GM23338 (cell line): ENCODE results near the gene EXOC4. TPM values are rescaled to one million over a fixed set of nuclear protein-coding genes. Genes with fewer than 3 reads are reported as not detected.

ENCODE experiments used
- ATAC-seq: fragments of 200-7000 bp; cut with Tn5 transposase; 3 replicates; pipeline ENCODE4 v1.9.1; 2020
- DNase-seq: peaks from one replicate; pipeline ENCODE4 v3.0.0-alpha.2; 2015; ENCODE audit warnings: low spot score
- H2AFZ ChIP-seq: fragments of 200-600 bp; sonication (generic); 2 replicates; pipeline ENCODE4 v1.8.0; 2016; ENCODE audit warnings: antibody characterized with exemption, mild to moderate bottlenecking, moderate library complexity
- H3F3A ChIP-seq: fragments of 200-600 bp; sonication (generic); replicated peaks from 2 replicates; pipeline ENCODE4 v1.8.0; 2017; ENCODE audit warnings: antibody characterized with exemption, mixed run types, low read depth
- H3K27ac ChIP-seq: fragments of 200-600 bp; sonication (generic); 2 replicates; pipeline ENCODE4 v1.6.1; 2016; ENCODE audit warnings: low read depth
- H3K27me3 ChIP-seq: fragments of 200-600 bp; sonication (generic); 2 replicates; pipeline ENCODE4 v1.8.0; 2016; ENCODE audit warnings: mild to moderate bottlenecking, mixed run types, moderate library complexity; ENCODE audit not compliant: insufficient read depth
- H3K36me3 ChIP-seq: fragments of 200-600 bp; sonication (generic); 2 replicates; pipeline ENCODE4 v1.8.0; 2016; ENCODE audit warnings: mild to moderate bottlenecking; ENCODE audit not compliant: insufficient read depth
- H3K4me1 ChIP-seq: fragments of 200-600 bp; sonication (generic); 2 replicates; pipeline ENCODE4 v1.8.0; 2016; ENCODE audit warnings: mild to moderate bottlenecking, moderate library complexity; ENCODE audit not compliant: insufficient read depth
- H3K4me2 ChIP-seq: fragments of 200-600 bp; sonication (generic); 2 replicates; pipeline ENCODE4 v1.7.1; 2017; ENCODE audit warnings: mixed run types
- H3K4me3 ChIP-seq: fragments of 200-600 bp; sonication (generic); 2 replicates; pipeline ENCODE4 v1.6.1; 2016; ENCODE audit warnings: mixed run types
- H3K79me2 ChIP-seq: fragments of 200-600 bp; sonication (generic); replicated peaks from 2 replicates; pipeline ENCODE4 v1.8.0; 2017; ENCODE audit warnings: mild to moderate bottlenecking; ENCODE audit not compliant: insufficient read depth
- H3K9me2 ChIP-seq: fragments of 200-600 bp; sonication (generic); 2 replicates; pipeline ENCODE4 v1.8.0; 2017; ENCODE audit not compliant: insufficient read depth
- H4K20me1 ChIP-seq: fragments of 200-600 bp; sonication (generic); replicated peaks from 2 replicates; pipeline ENCODE4 v1.8.0; 2017; ENCODE audit warnings: mild to moderate bottlenecking; ENCODE audit not compliant: insufficient read depth
- H3K27ac Mint-ChIP-seq: 2 replicates; pipeline ENCODE4 v1.8.0; 2020; ENCODE audit warnings: inconsistent platforms, mild to moderate bottlenecking, moderate library complexity, mixed read lengths
- H3K27me3 Mint-ChIP-seq: 3 replicates; pipeline ENCODE4 v1.8.0; 2022; ENCODE audit warnings: low read depth, mild to moderate bottlenecking, moderate library complexity, mixed read lengths, inconsistent platforms; ENCODE audit not compliant: insufficient read depth, poor library complexity
- H3K36me3 Mint-ChIP-seq: 3 replicates; pipeline ENCODE4 v1.8.0; 2021; ENCODE audit warnings: low read depth, mild to moderate bottlenecking, inconsistent platforms, moderate library complexity, mixed read lengths
- H3K4me1 Mint-ChIP-seq: 3 replicates; pipeline ENCODE4 v1.8.0; 2020; ENCODE audit warnings: mild to moderate bottlenecking, inconsistent platforms, mixed read lengths
- H3K4me3 Mint-ChIP-seq: 3 replicates; pipeline ENCODE4 v1.8.0; 2021; ENCODE audit warnings: moderate library complexity, mild to moderate bottlenecking, inconsistent platforms, mixed read lengths
- H3K9me3 Mint-ChIP-seq: 3 replicates; pipeline ENCODE4 v1.8.0; 2020; ENCODE audit warnings: moderate library complexity, mild to moderate bottlenecking, inconsistent platforms, mixed read lengths
- EZH2 ChIP-seq: fragments of 200-600 bp; sonication (generic); IDR thresholded peaks from one replicate; pipeline ENCODE4 v1.8.0; 2017; ENCODE audit warnings: antibody characterized with exemption, mild to moderate bottlenecking, low read depth; ENCODE audit not compliant: unreplicated experiment
- POLR2AphosphoS5 ChIP-seq: IDR thresholded peaks from 2 replicates; pipeline ENCODE4 v1.6.1; 2016; ENCODE audit warnings: antibody characterized with exemption, low read depth
- polyA plus RNA-seq: library from polyadenylated mRNA; unstranded; fragments of >200 nt; fragmentation: Nextera tagmentation; extraction: Ambion mirVana; gene quantifications from 2 replicates; pipeline ENCODE4 v1.2.1, GENCODE V29; 2016
- total RNA-seq: library from RNA; depleted of rRNA; stranded (reverse); fragments of >200 nt; shearing (Covaris generic); gene quantifications from 2 replicates; pipeline ENCODE4 v1.2.3, GENCODE V29; 2014
- TF ChIP-seq, protein P1 (sequence below): IDR thresholded peaks from 2 replicates; pipeline ENCODE4 v1.6.1; 2016; ENCODE audit warnings: antibody characterized with exemption
- TF ChIP-seq, protein P2 (sequence below): IDR thresholded peaks from one replicate; pipeline ENCODE4 v1.6.1; 2018; ENCODE audit warnings: antibody characterized with exemption; ENCODE audit not compliant: unreplicated experiment
- TF ChIP-seq, protein P3 (sequence below): fragments of 250-450 bp; sonication (Bioruptor Pico); IDR thresholded peaks from 2 replicates; pipeline ENCODE4 v1.5.0; 2020; ENCODE audit warnings: mild to moderate bottlenecking, moderate library complexity

The EXOC4 gene
- total and polyA plus RNA-seq, 2 experiments from 2014 or later: 37.5 to 52.7 TPM

DNA sequence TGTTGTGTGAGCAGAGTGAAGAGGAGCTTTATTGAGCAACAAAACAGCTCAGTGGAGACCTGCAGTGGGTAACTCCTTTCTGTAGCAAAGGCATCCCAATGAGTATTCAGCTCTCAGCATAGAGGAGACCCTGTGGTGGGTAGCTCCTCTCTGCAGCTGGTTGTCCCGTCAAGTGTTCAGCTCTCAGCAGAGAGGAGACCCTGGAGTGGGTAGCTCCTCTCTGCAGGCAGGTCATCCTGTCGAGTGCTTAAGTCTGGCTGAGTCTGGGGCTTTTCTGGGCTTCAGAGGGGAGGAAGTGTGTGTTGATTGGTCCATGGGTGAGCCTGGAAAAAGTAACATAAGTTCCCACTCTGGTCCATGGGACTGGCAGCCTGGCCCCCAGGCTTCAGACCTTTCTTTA is 702.3 kb downstream of the EXOC4 start:
- H3K79me2 ChIP-seq: no peaks in the 10 kb centered on the region
- no peak for ATAC-seq
- Mint-ChIP-seq H3K27me3 (no peaks in the 10 kb centered on the region), H3K4me3 (no peak overlapping the region), H3K4me1 (peaks cover 23% of the 10 kb centered on the region; the same call in 2 of the 3 replicates), H3K9me3 (peaks cover 28% of the 10 kb centered on the region), H3K27ac (no peak overlapping the region), H3K36me3 (peaks cover 28% of the 10 kb centered on the region)
- no peaks in the 10 kb centered on the region for H3K36me3 ChIP-seq
- no peaks in the 10 kb centered on the region for H3F3A ChIP-seq
- TF ChIP-seq, protein P1, sequence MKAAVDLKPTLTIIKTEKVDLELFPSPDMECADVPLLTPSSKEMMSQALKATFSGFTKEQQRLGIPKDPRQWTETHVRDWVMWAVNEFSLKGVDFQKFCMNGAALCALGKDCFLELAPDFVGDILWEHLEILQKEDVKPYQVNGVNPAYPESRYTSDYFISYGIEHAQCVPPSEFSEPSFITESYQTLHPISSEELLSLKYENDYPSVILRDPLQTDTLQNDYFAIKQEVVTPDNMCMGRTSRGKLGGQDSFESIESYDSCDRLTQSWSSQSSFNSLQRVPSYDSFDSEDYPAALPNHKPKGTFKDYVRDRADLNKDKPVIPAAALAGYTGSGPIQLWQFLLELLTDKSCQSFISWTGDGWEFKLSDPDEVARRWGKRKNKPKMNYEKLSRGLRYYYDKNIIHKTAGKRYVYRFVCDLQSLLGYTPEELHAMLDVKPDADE: no peak
- TF ChIP-seq POLR2AphosphoS5: no peak
- TF ChIP-seq, protein P2, sequence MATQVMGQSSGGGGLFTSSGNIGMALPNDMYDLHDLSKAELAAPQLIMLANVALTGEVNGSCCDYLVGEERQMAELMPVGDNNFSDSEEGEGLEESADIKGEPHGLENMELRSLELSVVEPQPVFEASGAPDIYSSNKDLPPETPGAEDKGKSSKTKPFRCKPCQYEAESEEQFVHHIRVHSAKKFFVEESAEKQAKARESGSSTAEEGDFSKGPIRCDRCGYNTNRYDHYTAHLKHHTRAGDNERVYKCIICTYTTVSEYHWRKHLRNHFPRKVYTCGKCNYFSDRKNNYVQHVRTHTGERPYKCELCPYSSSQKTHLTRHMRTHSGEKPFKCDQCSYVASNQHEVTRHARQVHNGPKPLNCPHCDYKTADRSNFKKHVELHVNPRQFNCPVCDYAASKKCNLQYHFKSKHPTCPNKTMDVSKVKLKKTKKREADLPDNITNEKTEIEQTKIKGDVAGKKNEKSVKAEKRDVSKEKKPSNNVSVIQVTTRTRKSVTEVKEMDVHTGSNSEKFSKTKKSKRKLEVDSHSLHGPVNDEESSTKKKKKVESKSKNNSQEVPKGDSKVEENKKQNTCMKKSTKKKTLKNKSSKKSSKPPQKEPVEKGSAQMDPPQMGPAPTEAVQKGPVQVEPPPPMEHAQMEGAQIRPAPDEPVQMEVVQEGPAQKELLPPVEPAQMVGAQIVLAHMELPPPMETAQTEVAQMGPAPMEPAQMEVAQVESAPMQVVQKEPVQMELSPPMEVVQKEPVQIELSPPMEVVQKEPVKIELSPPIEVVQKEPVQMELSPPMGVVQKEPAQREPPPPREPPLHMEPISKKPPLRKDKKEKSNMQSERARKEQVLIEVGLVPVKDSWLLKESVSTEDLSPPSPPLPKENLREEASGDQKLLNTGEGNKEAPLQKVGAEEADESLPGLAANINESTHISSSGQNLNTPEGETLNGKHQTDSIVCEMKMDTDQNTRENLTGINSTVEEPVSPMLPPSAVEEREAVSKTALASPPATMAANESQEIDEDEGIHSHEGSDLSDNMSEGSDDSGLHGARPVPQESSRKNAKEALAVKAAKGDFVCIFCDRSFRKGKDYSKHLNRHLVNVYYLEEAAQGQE: no peak
- TF ChIP-seq EZH2: no peak
- TF ChIP-seq, protein P3, sequence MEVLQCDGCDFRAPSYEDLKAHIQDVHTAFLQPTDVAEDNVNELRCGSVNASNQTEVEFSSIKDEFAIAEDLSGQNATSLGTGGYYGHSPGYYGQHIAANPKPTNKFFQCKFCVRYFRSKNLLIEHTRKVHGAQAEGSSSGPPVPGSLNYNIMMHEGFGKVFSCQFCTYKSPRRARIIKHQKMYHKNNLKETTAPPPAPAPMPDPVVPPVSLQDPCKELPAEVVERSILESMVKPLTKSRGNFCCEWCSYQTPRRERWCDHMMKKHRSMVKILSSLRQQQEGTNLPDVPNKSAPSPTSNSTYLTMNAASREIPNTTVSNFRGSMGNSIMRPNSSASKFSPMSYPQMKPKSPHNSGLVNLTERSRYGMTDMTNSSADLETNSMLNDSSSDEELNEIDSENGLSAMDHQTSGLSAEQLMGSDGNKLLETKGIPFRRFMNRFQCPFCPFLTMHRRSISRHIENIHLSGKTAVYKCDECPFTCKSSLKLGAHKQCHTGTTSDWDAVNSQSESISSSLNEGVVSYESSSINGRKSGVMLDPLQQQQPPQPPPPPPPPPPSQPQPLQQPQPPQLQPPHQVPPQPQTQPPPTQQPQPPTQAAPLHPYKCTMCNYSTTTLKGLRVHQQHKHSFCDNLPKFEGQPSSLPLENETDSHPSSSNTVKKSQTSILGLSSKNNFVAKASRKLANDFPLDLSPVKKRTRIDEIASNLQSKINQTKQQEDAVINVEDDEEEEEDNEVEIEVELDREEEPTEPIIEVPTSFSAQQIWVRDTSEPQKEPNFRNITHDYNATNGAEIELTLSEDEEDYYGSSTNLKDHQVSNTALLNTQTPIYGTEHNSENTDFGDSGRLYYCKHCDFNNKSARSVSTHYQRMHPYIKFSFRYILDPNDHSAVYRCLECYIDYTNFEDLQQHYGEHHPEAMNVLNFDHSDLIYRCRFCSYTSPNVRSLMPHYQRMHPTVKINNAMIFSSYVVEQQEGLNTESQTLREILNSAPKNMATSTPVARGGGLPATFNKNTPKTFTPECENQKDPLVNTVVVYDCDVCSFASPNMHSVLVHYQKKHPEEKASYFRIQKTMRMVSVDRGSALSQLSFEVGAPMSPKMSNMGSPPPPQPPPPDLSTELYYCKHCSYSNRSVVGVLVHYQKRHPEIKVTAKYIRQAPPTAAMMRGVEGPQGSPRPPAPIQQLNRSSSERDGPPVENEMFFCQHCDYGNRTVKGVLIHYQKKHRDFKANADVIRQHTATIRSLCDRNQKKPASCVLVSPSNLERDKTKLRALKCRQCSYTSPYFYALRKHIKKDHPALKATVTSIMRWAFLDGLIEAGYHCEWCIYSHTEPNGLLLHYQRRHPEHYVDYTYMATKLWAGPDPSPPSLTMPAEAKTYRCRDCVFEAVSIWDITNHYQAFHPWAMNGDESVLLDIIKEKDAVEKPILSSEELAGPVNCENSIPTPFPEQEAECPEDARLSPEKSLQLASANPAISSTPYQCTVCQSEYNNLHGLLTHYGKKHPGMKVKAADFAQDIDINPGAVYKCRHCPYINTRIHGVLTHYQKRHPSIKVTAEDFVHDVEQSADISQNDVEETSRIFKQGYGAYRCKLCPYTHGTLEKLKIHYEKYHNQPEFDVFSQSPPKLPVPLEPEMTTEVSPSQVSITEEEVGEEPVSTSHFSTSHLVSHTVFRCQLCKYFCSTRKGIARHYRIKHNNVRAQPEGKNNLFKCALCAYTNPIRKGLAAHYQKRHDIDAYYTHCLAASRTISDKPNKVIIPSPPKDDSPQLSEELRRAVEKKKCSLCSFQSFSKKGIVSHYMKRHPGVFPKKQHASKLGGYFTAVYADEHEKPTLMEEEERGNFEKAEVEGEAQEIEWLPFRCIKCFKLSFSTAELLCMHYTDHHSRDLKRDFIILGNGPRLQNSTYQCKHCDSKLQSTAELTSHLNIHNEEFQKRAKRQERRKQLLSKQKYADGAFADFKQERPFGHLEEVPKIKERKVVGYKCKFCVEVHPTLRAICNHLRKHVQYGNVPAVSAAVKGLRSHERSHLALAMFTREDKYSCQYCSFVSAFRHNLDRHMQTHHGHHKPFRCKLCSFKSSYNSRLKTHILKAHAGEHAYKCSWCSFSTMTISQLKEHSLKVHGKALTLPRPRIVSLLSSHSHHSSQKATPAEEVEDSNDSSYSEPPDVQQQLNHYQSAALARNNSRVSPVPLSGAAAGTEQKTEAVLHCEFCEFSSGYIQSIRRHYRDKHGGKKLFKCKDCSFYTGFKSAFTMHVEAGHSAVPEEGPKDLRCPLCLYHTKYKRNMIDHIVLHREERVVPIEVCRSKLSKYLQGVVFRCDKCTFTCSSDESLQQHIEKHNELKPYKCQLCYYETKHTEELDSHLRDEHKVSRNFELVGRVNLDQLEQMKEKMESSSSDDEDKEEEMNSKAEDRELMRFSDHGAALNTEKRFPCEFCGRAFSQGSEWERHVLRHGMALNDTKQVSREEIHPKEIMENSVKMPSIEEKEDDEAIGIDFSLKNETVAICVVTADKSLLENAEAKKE (CRISPR knock-in tag): no peak
- no peak overlapping the region for H2AFZ ChIP-seq
- no peaks in the 10 kb centered on the region for H4K20me1 ChIP-seq
- H3K9me2 ChIP-seq: peaks cover 14% of the 10 kb centered on the region
- no peak for DNase-seq
- H3K27ac ChIP-seq: no peak overlapping the region
- H3K27me3 ChIP-seq: no peaks in the 10 kb centered on the region
- H3K4me3 ChIP-seq: no peak overlapping the region
- no peaks in the 10 kb centered on the region for H3K4me1 ChIP-seq
- no peak overlapping the region for H3K4me2 ChIP-seq
